K562 (cell line): ENCODE results near the gene OR6K2. TPM values are rescaled to one million over a fixed set of nuclear protein-coding genes. Genes with fewer than 3 reads are reported as not detected.

Experiments
- ATAC-seq: fragments of 200-7000 bp; cut with Tn5 transposase; 3 replicates; pipeline ENCODE4 v1.9.1; 2020; ENCODE audit warnings: moderate library complexity
- BruUV-seq: library from RNA; stranded (reverse); fragments of 400-500 nt; replicated peaks from 2 replicates; lab custom pipeline; 2021; lab: Mats Ljungman, UMichigan
- CTCF ChIA-PET: fragments of 300-600 bp; formaldehyde crosslinking; extraction: SDS; loops from one replicate; lab custom pipeline; 2021; ENCODE audit warnings: low intra/inter-chr PET ratio; lab: Yijun Ruan, JAX
- POLR2A ChIA-PET: fragments of 300-600, 350-650 bp; sonication (Branson Sonifier 250); formaldehyde crosslinking; extraction: SDS; loops from one replicate; lab custom pipeline; 2021; ENCODE audit warnings: antibody characterized with exemption, inconsistent platforms; lab: Yijun Ruan, JAX
- DNase-seq, 4 experiments: peaks; one replicate each; pipeline versions ENCODE4 v3.0.0 to v3.0.0-alpha.2; 2011 to 2018; ENCODE audit warnings: low spot score in 3 of 4, mixed read lengths in 3 of 4; ENCODE audit errors: extremely low read depth in 1 of 4
- FAIRE-seq: peaks from 2 replicates; lab custom pipeline; 2011; peaks lifted over from hg19 to GRCh38; lab: Jason Lieb, UNC
- H2AFZ ChIP-seq: 2 replicates; pipeline ENCODE4 v1.6.0; 2011; ENCODE audit warnings: low read depth, low read length, control low read depth, inconsistent platforms
- H3K27ac ChIP-seq: fragments of 200-600 bp; 3 replicates; pipeline ENCODE4 v1.8.0; 2011; ENCODE audit warnings: low read depth, mild to moderate bottlenecking, control low read depth, inconsistent platforms, low read length, moderate library complexity, mixed read lengths; ENCODE audit errors: extremely low read depth
- H3K27me3 ChIP-seq, 2 experiments: fragments of 300-600 bp in 1 of 2; 2 replicates in 1 of 2; 3 replicates in 1 of 2; pipeline versions ENCODE4 v1.6.0 to v1.8.0; 2011; ENCODE audit warnings: inconsistent platforms in 2 of 2, low read length in 2 of 2, mild to moderate bottlenecking in 1 of 2, mixed read lengths in 1 of 2, moderate library complexity in 1 of 2; ENCODE audit not compliant: control insufficient read depth in 2 of 2, insufficient read depth in 2 of 2
- H3K36me3 ChIP-seq: fragments of 300-600 bp; 3 replicates; pipeline ENCODE4 v1.8.0; 2011; ENCODE audit warnings: mild to moderate bottlenecking, low read length, inconsistent platforms; ENCODE audit not compliant: control insufficient read depth, insufficient read depth
- H3K4me1 ChIP-seq, 2 experiments: fragments of 200-600 bp in 1 of 2; replicated peaks in 1 of 2; 2 replicates in 1 of 2; 3 replicates in 1 of 2; pipeline versions ENCODE4 v1.5.1 to v1.8.0; 2011; ENCODE audit warnings: inconsistent platforms in 2 of 2, low read length in 2 of 2, mild to moderate bottlenecking in 1 of 2, mixed read lengths in 1 of 2, moderate library complexity in 1 of 2; ENCODE audit not compliant: control insufficient read depth in 2 of 2, insufficient read depth in 2 of 2
- H3K4me2 ChIP-seq: 2 replicates; pipeline ENCODE4 v1.6.1; 2011; ENCODE audit warnings: low read length, control low read depth, inconsistent platforms, mixed read lengths; ENCODE audit not compliant: insufficient read depth
- H3K4me3 ChIP-seq: fragments of 200-600 bp; sonication (generic), shearing (Covaris generic); 2 replicates; pipeline ENCODE4 v1.5.1; 2016; ENCODE audit warnings: control low read depth, inconsistent platforms
- H3K79me2 ChIP-seq: fragments of 200-600 bp; 3 replicates; pipeline ENCODE4 v1.8.0; 2011; ENCODE audit warnings: low read length, inconsistent platforms; ENCODE audit not compliant: control insufficient read depth, insufficient read depth
- H3K9ac ChIP-seq, 2 experiments: 2 replicates each; pipeline versions ENCODE4 v1.6.0 to v1.6.1; 2011; ENCODE audit warnings: low read depth in 2 of 2, low read length in 2 of 2, control low read depth in 1 of 2, inconsistent platforms in 1 of 2, mild to moderate bottlenecking in 1 of 2, mixed read lengths in 1 of 2; ENCODE audit not compliant: insufficient read depth in 1 of 2
- H3K9me1 ChIP-seq: one replicate; pipeline ENCODE4 v1.6.0; 2011; ENCODE audit warnings: inconsistent platforms, mild to moderate bottlenecking, low read length, moderate library complexity; ENCODE audit not compliant: control insufficient read depth, insufficient read depth
- H3K9me3 ChIP-seq: replicated peaks from 2 replicates; pipeline ENCODE4 v1.5.1; 2011; ENCODE audit warnings: low read depth, low read length, inconsistent platforms; ENCODE audit not compliant: control insufficient read depth, insufficient read depth
- H4K20me1 ChIP-seq: replicated peaks from 2 replicates; pipeline ENCODE4 v1.6.1; 2011; ENCODE audit warnings: low read length, inconsistent platforms, mixed read lengths; ENCODE audit not compliant: control insufficient read depth, insufficient read depth
- CBX1 ChIP-seq: sonication (generic); IDR thresholded peaks from 2 replicates; pipeline ENCODE4 v1.6.1; 2016; ENCODE audit warnings: antibody characterized with exemption, low read depth, mild to moderate bottlenecking
- HMG20B ChIP-seq: fragments of 250-450 bp; sonication (Bioruptor Pico); IDR thresholded peaks from 2 replicates; pipeline ENCODE4 v1.5.0; 2021; ENCODE audit warnings: mild to moderate bottlenecking
- HNRNPK ChIP-seq: fragments of 200-400 bp; formaldehyde crosslinking; IDR thresholded peaks from one replicate; pipeline ENCODE4 v1.6.1; 2018; ENCODE audit warnings: mild to moderate bottlenecking, low read depth, low read length; ENCODE audit not compliant: poor library complexity, severe bottlenecking
- PCBP2 ChIP-seq: fragments of 200-400 bp; formaldehyde crosslinking; IDR thresholded peaks from 2 replicates; pipeline ENCODE4 v1.6.1; 2018; ENCODE audit warnings: low read length, low read depth, mild to moderate bottlenecking, moderate library complexity; ENCODE audit not compliant: poor library complexity, severe bottlenecking
- RAD51 ChIP-seq: fragments of 450-650 bp; IDR thresholded peaks from 2 replicates; pipeline ENCODE4 v1.7.1; 2016; ENCODE audit warnings: low read depth, mild to moderate bottlenecking, borderline replicate concordance
- SNRNP70 ChIP-seq: fragments of 200-400 bp; formaldehyde crosslinking; optimal IDR thresholded peaks from 2 replicates; pipeline ENCODE3; 2017; ENCODE audit warnings: low read depth, low read length
- TAF15 ChIP-seq: fragments of 200-400 bp; formaldehyde crosslinking; IDR thresholded peaks from 2 replicates; pipeline ENCODE4 v1.6.1; 2017; ENCODE audit warnings: mild to moderate bottlenecking, low read depth, low read length, moderate library complexity
- TAF9B ChIP-seq: fragments of 450-650 bp; IDR thresholded peaks from 2 replicates; pipeline ENCODE4 v1.6.1; 2018; ENCODE audit warnings: mild to moderate bottlenecking; ENCODE audit not compliant: partially characterized antibody
- TFAM ChIP-seq: fragments of 250-450 bp; sonication (Bioruptor Pico); conservative IDR thresholded peaks from 2 replicates; pipeline ENCODE4 v1.5.0; 2021; ENCODE audit warnings: mild to moderate bottlenecking, moderate library complexity
- ZNF830 ChIP-seq: fragments of 250-450 bp; sonication (Bioruptor Pico); IDR thresholded peaks from 2 replicates; pipeline ENCODE4 v1.5.0; 2021; ENCODE audit warnings: mild to moderate bottlenecking
- WGBS: fragments of 100-300 bp; shearing (Covaris generic); methylation state at CpG from one replicate; pipeline ENCODE4 v1.1.6; 2016; ENCODE audit warnings: low coverage, mixed read lengths; ENCODE audit not compliant: insufficient coverage; ENCODE audit errors: missing lambda C conversion rate; 5-methylcytosine and 5-hydroxymethylcytosine counted together
- in situ Hi-C: fragments of 300-500 bp; cut with MboI; formaldehyde crosslinking; loops from 4 replicates; pipeline ENCODE4 v1.15.0; 2018; ENCODE audit warnings: inconsistent platforms, mixed read lengths
- intact Hi-C: fragments of 100-400 bp; cut with micrococcal nuclease; formaldehyde crosslinking; loops from 2 replicates; pipeline ENCODE4 v1.14.2; 2022
- polyA plus RNA-seq, 8 experiments: library from polyadenylated mRNA; depleted of rRNA in 4 of 8; stranded (reverse) in 5 of 8; unstranded in 3 of 8; fragments of >200 nt; fragmentation: Nextera tagmentation in 2 of 8; fragmentation: Illumina TruSeq in 1 of 8; extraction: Ambion mirVana in 2 of 8; extraction: Trizol in 1 of 8; gene quantifications; 2 replicates each; pipeline versions ENCODE4 v1.2.1 to v1.2.3, GENCODE V29; 2011 to 2014; ENCODE audit warnings: inconsistent platforms in 1 of 8, missing spikeins in 1 of 8
- total RNA-seq, 7 experiments: library from RNA; depleted of rRNA in 6 of 7; stranded (reverse); fragments of >200 nt in 6 of 7; fragmentation: Illumina TruSeq in 2 of 7; extraction: Trizol in 2 of 7; gene quantifications; 2 replicates each; pipeline versions ENCODE4 v1.2.1 to v1.2.3, GENCODE V29; 2011 to 2021; ENCODE audit warnings: low replicate concordance in 1 of 7
- TF ChIP-seq, protein P1 (sequence below): fragments of 450-650 bp; formaldehyde crosslinking; IDR thresholded peaks from 2 replicates; pipeline ENCODE4 v1.4.0; 2022; ENCODE audit warnings: mild to moderate bottlenecking, moderate library complexity
- TF ChIP-seq, protein P2 (sequence below), 3 experiments: fragments of 200-800 bp in 1 of 3; fragments of 250-450 bp in 1 of 3; fragments of 450-650 bp in 1 of 3; sonication (Bioruptor Pico) in 1 of 3; sonication (Bioruptor generic) in 1 of 3; formaldehyde crosslinking in 1 of 3; IDR thresholded peaks; 2 replicates each; pipeline versions ENCODE4 v1.6.1 to v1.8.0; 2016 to 2022; ENCODE audit warnings: mild to moderate bottlenecking in 2 of 3, missing genetic modification characterization in 2 of 3, missing compliant biosample characterization in 1 of 3, moderate library complexity in 1 of 3

OR6K2 gene
- total and polyA plus RNA-seq, 9 of the 15 experiments (the other 6 are each of a cell fraction or from before 2014, with no cell fraction given), result not detected

DNA sequence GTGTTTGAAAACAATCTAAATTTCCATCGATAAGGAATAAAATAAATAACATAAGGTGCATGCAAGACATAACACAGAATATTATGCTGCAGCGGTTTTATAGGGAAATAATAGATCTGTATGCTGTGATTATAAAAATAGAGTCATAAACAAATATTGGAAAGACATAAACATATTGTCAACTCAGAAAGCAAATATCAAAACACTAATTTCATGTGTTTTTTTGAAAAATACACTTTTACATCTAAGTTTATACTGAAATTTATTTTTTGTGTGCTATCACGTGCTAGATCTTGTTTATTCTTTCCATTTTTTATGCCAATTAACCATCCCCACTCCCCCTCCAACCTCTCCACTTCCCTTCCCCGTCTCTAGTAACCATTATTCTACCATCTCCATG is 10.6 kb upstream of the OR6K2 start:
- H3K4me1 ChIP-seq, result no peaks in the 10 kb centered on the region
- no peak overlapping the region for H3K27ac ChIP-seq
- 62% methylated on average over 4 of the region's 4 CpGs for WGBS
- no peak overlapping the region for H3K4me2 ChIP-seq
- H3K9ac ChIP-seq, result no peak overlapping the region
- POLR2A ChIA-PET, result no interaction called here
- no peak overlapping the region for H3K4me3 ChIP-seq
- H3K36me3 ChIP-seq, result no peaks in the 10 kb centered on the region
- no peak for FAIRE-seq
- H4K20me1 ChIP-seq, result no peaks in the 10 kb centered on the region
- H3K9me1 ChIP-seq, result no peaks in the 10 kb centered on the region
- no TSS peak for BruUV-seq
- DNase-seq, result no peak
- no peaks in the 10 kb centered on the region for H3K9me3 ChIP-seq
- H2AFZ ChIP-seq, result no peak overlapping the region
- in situ Hi-C loops (no loop called here), intact Hi-C loops (no loop called here)
- no peaks in the 10 kb centered on the region for H3K79me2 ChIP-seq
- TF ChIP-seq PCBP2 (peak; percentile 67), TAF15 (no peak), HNRNPK (peak; percentile 69)
- CTCF ChIA-PET, result no interaction called here
- no peak for ATAC-seq
- no peaks in the 10 kb centered on the region for H3K27me3 ChIP-seq

DNA sequence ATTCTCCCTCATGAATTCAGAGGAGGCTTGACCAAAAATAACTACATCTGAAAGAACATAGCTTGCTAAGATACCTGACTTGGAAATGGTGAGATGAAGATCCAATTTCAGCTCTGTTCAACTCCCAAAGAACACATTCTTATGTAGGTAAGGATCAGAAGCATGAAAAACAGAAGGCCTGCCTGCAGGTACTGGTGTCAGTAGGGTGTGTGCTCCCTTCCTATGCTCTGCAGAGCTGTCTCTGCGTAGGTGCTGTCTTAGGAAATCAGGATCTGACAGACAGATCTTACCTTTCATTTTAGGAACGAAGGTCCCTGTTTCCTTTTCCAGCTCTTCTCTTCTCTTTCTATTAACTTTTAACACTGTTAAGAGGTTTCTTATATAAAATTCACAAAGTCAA is 5.6 kb upstream of the OR6K2 start:
- Histone ChIP-seq H3K4me3 (no peak overlapping the region), H3K4me1 (no peaks in the 10 kb centered on the region), H3K27me3 (no peaks in the 10 kb centered on the region), H3K27ac (no peak overlapping the region), H3K9me3 (no peaks in the 10 kb centered on the region), H2AFZ (peak overlapping the region; percentile 83), H3K9ac (no peak overlapping the region), H3K9me1 (no peaks in the 10 kb centered on the region), H3K36me3 (no peaks in the 10 kb centered on the region), H3K4me2 (no peak overlapping the region), H3K79me2 (no peaks in the 10 kb centered on the region), H4K20me1 (no peaks in the 10 kb centered on the region)
- ChIA-PET POLR2A (interaction anchor here (1.1 kb wide), 1 partner anchor 9 kb away, joined by 4 read pairs; no protein-coding TSS in a partner anchor), CTCF (no interaction called here)
- 47% methylated on average over 2 of the region's 2 CpGs for WGBS
- FAIRE-seq, result peak; percentile 44
- DNase-seq, result no peak
- ATAC-seq, result peak; percentile 85
- intact Hi-C loops, result no loop called here
- in situ Hi-C loops, result no loop called here
- BruUV-seq, result no TSS peak
- TF ChIP-seq, protein P1, sequence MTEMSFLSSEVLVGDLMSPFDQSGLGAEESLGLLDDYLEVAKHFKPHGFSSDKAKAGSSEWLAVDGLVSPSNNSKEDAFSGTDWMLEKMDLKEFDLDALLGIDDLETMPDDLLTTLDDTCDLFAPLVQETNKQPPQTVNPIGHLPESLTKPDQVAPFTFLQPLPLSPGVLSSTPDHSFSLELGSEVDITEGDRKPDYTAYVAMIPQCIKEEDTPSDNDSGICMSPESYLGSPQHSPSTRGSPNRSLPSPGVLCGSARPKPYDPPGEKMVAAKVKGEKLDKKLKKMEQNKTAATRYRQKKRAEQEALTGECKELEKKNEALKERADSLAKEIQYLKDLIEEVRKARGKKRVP, result no peak
- TF ChIP-seq TFAM (no peak), SNRNP70 (no peak), RAD51 (no peak), ZNF830 (CRISPR knock-in tag) (no peak), TAF9B (no peak), HMG20B (CRISPR knock-in tag) (no peak), CBX1 (no peak)
- TF ChIP-seq, protein P2, sequence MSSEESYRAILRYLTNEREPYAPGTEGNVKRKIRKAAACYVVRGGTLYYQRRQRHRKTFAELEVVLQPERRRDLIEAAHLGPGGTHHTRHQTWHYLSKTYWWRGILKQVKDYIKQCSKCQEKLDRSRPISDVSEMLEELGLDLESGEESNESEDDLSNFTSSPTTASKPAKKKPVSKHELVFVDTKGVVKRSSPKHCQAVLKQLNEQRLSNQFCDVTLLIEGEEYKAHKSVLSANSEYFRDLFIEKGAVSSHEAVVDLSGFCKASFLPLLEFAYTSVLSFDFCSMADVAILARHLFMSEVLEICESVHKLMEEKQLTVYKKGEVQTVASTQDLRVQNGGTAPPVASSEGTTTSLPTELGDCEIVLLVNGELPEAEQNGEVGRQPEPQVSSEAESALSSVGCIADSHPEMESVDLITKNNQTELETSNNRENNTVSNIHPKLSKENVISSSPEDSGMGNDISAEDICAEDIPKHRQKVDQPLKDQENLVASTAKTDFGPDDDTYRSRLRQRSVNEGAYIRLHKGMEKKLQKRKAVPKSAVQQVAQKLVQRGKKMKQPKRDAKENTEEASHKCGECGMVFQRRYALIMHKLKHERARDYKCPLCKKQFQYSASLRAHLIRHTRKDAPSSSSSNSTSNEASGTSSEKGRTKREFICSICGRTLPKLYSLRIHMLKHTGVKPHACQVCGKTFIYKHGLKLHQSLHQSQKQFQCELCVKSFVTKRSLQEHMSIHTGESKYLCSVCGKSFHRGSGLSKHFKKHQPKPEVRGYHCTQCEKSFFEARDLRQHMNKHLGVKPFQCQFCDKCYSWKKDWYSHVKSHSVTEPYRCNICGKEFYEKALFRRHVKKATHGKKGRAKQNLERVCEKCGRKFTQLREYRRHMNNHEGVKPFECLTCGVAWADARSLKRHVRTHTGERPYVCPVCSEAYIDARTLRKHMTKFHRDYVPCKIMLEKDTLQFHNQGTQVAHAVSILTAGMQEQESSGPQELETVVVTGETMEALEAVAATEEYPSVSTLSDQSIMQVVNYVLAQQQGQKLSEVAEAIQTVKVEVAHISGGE (CRISPR knock-in tag; IDR thresholded peaks at IDR 0.05), result no peak
